Caki2 (cell line): ENCODE data around the gene SRGAP2C. TPM values are rescaled to one million over a fixed set of nuclear protein-coding genes. Genes with fewer than 3 reads are reported as not detected.
"Not testable (repeated sequence)": the region's sequence is repeated elsewhere in the genome, so short reads cannot be mapped to it uniquely, and the experiment has no call there.

Experiments
- DNase-seq: peaks from one replicate; pipeline ENCODE4 v3.0.0-alpha.2; 2015; ENCODE audit warnings: low read depth
- in situ Hi-C: cut with HindIII; loops from 2 replicates; pipeline ENCODE4 v1.10.0; 2016; ENCODE audit warnings: low sequenced_read_pairs, low pct_unique_long_range_greater_than_20kb, mixed read lengths
- total RNA-seq: library from RNA; depleted of rRNA; stranded (reverse); fragments of >200 nt; shearing (Covaris generic); gene quantifications from 2 replicates; pipeline ENCODE4 v1.2.3, GENCODE V29; 2014; ENCODE audit warnings: low replicate concordance

Gene SRGAP2C
- total RNA-seq, 1 experiment from 2014 or later: 8.6 TPM

DNA sequence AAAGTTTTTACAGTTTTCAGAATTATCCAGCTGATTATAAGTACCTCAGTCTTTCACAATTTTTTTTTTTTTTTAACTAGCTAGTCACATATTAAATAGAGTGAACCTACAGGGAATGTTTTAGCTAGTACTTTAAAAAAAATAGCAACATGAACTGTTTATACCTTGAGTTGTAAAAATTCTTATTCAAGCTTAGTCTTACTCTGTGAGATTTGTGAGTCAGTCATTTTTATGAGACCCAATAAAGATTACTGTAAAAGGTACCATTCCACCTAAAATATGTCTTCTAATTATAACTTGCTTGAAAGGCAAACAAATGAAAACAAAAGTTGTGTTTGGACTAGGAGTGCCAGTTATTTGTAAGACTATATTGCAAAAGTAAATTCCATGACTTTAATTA is 6.6 kb upstream of the SRGAP2C start:
- DNase-seq, in situ Hi-C loops: not testable (repeated sequence)

DNA sequence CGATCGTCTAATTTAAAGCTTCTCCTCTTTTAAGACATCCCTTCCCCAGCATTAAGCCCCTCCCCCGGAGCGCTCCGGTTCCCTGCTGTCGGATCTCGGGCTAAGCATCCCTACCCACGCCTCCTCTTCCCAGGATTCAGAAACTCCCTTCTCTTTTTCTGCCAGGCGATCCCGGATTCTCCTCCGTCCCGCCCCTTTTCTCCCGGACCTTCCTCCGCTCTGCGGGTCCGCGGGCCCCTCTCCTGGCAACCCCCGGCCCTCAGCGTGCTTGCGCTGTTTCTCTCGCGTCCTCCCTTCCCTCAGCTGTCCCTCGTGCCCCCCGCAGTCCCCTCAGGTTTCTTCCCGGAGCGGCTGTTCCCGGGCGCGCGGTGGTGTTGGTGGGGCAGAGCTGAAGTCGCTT is 908 bp upstream of the SRGAP2C start:
- in situ Hi-C loops: not testable (repeated sequence)

DNA sequence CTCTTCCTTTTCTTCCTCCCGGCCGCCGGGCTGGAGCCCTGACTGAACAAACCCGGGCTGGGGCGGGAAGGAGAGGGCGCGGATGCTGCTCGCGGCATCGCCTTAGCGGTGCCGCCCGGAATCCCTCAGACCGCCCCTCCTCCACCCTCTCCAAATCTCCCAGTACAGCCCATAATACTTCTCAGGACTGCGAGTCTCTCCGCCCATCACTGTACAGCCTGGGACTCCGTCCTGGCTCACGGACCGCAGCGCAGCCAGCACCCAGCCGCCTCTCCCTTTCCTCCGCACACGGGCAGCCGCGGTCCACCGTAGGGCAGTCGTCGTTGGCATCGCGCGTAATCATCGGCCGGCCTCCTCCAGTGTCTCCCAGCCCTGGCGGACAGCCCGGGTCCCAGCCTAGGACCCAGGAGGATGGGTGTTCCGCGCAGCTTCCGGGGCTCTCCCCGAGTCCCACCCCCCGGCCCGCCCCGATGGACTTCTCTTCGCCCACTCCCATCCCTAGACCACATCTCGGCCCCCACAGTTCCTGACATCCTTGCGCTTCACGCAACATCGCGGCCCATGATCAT is 449 bp downstream of the SRGAP2C start:
- in situ Hi-C loops: not testable (repeated sequence)

More for the DNA sequence above, 908 bp upstream of the SRGAP2C start:
- peak; percentile 23 for DNase-seq

DNA sequence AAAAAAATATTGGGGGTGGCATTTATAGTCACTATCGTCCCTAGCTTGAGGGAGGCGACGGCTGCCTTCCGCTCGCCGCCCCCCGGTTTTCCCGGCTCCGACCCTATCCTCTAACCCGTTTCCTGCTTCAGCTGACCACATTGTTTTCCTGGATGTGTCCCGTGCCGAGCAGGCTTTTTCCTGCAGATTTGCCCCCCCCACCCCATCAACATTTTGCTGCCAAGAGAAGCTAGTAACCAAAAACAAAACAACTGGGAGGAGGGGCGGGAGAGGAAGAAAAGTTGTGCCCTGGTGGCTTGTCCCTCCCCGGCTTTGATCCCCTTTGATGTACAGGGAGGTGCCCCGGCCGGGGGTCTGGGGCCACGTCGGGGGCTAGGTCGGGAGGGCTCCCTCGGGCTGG is 1.4 kb downstream of the SRGAP2C start:
- DNase-seq, in situ Hi-C loops: not testable (repeated sequence)

More for the DNA sequence above, 449 bp downstream of the SRGAP2C start:
- not testable (repeated sequence) for DNase-seq

DNA sequence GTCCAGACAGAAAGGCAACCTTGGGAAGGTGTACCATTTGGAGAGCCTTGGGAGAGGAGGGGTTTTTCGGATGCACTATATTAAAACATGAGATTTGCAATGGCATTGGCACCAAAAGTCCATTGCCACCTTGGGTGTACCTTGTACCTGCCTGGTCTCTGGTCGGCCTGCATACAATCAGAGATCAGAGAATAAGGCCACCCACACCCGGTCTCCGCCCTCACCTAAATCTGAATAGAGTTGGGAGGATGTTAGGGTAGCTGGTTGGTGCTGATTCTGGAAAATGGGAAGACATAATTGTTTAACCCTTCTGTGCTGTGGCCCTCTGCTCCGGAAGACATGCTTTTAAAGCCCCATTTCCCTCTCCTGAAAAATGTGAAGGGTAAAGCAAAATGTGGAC is 3.1 kb downstream of the SRGAP2C start:
- in situ Hi-C loops, DNase-seq: not testable (repeated sequence)

DNA sequence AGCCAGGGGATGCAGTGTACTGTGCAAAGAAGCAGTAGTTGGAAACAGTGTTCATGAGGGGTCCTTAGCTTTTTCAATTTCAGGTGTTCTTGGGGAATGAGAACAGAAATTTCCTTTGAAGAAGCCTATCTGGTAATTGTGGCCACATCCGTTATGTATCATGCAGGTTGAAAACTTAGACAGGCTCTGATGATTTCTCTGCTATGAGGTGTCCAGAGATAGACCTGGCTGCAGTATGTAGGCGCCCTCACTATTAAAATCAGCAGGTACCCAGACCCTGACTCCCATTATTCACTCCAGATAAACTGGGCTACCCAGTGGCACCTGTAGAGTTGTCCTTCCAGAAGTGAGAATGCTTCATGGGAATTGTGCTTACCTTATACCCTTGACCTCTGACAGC is 7.7 kb downstream of the SRGAP2C start:
- DNase-seq, in situ Hi-C loops: not testable (repeated sequence)

DNA sequence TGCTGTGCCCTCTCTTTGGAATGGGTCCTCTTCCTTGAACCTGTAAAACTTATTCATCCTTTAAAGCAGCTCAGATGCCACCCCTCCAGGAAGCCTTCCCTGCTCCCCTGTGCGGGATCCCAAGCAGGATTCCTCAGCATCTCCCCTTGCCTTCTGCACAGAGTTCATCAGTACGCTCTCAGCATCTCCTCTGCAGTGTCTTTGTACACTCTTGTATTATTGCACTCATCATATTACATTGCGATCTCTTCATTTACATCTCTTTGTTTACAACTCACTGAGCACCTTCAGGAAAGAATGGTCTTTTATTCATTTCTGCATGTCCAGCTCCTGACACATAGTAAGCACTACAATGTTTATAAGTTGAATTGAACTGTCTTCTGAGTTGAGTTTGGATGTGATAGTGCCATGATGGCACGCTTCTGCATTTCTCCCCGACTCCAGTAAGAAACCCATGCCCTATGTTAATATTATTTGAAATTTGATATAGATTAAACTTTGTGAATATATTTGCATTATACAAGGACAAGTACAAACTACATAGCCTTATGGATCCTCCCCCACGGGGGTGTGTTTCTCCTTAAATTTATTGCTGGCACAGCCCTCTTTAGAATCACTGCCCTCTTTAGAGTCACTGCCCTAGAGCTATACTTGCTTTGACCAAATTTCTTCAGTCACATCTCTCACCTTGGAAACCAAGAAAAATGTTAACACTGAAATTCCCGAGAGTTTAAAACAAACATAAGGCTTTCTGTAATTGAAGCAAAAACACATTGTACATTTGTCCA is 12.5 kb downstream of the SRGAP2C start:
- DNase-seq, in situ Hi-C loops: not testable (repeated sequence)

DNA sequence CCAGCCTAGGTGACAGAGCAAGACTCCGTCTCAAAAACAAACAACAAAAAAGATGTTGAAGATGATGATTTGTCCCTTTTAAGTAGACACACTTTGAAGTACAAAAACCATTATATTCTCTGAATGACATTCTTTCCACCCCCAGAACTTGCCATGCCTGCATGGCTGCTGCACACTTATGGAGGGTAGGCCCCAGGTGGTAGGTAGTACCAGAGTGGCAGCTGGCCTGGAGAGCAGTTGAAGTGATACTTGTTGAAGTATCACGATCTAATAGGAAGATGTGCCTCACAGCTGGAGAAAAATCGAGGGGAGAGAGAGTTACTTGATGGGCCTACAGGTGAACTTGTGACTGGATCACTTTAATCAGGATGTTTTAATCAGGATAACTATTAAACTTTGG is 15.0 kb downstream of the SRGAP2C start:
- in situ Hi-C loops, DNase-seq: not testable (repeated sequence)

DNA sequence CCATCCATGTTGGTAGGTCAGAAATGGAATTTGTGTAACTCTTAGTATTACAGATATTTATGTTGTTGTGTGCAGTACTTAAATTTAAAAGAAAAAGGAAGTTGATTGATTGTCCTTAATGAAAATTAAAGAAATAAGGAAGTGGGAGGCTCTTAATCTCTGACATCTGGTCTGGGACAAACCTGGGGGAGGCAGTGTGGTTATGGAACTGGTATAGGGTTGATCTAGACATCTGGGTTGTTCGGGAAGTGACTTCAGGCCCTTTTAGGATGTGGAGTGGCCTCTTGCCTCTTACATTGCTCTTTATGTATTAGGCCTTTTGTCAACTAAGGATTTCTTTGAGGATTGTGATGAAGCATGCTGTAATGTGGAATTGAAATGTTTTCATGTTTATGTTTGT is 15.5 kb downstream of the SRGAP2C start:
- in situ Hi-C loops, DNase-seq: not testable (repeated sequence)

DNA sequence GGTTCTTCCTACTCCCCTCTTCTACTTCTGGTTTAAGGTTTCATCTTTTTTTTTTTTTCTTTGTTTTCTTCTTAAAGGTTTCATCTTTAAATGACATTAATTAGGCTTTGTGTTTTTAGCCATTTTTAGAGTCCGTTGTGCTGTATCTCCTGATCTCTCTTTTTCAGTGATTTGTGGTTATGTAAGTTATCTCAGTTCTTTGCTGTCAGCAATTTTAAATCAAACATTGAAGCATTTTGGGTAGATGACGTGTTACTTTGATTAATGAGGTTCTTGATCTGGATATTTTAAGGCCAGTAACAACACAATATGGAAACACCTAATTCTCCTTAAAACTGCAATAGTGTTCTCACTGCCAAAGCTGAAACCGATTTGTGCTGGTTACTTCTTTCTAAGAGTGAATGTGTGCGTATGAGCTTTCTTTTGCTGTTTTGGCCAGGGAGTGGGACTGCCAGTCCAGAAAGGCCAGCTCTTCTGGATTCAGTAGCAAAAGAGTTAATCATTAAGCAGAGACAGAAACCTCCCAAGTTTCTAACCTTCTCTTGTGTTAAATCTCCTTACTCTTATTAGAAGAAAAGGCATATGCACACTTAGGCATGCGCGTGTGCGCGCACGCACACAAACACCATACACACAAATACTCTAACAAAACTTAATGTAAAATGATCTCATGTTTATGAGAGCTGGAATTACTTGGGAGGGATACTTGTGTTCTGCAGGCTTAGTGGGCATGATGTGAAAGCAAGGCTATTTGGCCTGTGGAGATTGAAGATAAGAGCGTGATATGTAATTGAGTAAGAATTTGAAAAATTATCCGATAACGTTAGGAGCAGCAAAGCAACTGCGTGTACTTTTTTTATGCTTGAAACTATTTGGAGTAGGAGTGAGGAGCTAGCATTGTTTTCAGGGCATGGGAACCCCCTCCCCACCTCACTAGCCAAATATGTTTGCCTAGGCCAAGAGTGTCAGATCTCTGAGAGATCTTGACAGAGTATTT is 16.5 kb downstream of the SRGAP2C start:
- not testable (repeated sequence) for DNase-seq

DNA sequence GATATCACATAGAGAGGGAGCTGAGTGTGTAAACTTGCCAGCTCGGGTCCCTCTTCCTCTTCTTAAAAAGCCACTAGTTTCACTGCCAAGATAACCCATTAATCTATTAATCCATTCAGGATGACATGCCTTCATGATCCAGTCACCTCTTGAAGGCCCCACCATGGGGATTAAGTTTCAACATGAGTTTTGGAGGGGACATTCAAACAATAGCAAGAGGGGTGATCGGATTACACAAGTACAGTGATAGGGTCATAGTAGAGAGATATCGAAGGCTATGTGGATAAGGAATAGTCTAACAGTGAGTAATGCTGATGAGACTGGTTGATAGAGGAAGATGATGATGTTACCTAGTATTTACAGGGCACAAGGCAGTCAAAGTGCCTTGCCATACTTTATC is 18.2 kb downstream of the SRGAP2C start:
- DNase-seq, in situ Hi-C loops: not testable (repeated sequence)

More for the DNA sequence above, 16.5 kb downstream of the SRGAP2C start:
- in situ Hi-C loops: not testable (repeated sequence)

DNA sequence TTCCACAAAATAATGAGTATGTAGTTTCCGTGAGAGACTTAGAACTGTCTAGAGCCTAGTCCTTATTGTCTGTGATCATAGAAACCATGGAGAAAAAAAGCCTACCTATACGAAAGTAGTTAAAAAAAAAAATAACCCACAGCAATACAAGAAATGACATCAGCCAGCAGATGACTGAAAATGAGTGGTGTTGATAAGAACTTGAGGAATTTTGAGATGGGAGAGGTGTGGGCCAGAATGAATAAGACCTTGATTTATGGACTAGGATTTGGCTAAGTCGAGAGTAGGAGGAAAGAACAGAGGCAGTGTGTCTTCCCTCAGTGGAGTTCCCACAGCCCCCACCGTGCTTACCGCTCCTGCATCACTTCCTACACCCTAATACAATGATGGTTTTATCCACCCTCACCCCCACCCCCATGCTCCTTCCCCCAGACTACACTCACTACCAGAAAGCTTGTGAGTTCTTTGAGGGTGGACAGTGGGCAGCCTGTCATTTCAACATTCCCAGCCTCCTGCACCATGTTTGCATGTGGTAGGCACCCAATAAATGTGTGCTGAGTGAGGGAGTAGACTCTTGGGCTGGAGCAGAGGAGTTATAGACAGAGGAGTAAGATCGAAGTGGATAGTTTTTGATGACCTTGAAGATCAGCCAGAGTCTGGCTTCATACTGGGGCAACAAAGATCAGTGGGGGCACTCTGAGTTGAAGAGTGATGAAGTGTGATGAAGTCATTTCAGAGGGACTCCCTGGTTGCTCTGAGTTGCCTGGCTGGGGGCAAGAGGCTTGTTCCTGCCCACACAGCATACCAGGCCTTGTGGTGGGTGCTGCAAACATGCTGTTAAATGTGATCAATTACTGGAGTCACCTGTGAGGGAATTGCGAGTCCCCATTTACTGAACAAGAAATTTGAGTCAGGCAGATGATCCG is 21.3 kb downstream of the SRGAP2C start:
- DNase-seq, in situ Hi-C loops: not testable (repeated sequence)

DNA sequence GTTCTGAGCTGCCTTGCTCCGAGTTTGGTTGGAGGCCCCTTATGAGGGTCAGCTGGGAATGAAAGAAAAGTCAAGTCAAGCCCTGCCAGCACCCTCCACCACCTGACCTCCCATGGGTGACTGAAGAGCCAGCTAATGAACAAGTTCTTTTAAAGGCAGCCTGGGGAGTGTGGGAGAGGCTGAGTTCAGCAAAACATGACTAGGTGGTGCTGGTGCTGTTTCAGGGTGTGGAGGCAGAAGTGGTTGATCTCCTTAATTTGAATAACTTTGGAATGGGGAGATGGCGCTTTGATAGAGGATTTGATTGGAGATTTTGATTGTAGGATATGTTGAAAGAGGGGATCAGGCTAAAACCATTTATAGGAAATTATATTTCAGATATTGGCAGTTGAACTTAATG is 22.6 kb downstream of the SRGAP2C start:
- DNase-seq, in situ Hi-C loops: not testable (repeated sequence)

DNA sequence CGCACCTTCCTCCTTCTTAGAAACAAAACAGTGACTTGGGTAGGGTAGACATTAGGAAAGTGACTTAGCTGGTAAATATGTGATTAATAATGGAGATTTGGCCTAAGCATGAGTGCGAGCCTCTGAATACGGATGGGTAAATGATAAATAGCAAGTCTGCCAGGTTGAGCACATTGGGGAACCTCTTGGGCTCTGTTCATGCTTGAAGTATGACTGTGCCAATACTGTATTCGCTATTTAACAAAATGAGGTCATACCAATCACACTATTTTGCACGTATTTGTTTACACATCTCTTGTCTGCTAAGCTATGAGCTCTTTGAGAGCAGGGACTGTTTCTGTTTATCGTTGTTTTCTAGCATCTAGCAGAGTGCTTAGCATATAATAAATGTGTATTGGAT is 23.6 kb downstream of the SRGAP2C start:
- in situ Hi-C loops, DNase-seq: not testable (repeated sequence)

DNA sequence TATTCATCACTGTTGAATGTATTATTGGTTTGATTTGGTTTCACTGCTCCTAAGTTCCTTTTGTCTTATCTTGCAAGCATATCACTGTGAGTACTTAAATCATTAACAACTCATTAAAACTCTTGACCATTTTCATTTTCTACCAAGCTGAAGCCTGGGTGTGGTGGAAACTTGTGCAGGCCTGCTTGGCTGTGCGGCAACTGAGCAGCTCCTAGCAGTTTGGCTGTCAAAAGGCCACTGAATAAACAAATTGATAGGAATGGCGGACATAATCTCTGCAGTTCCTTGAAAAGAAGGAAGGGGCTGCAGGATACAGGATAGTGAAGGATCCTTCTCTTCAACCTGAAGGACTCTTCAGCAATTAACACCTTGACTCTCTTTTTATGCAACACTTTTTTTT is 26.0 kb downstream of the SRGAP2C start:
- DNase-seq, in situ Hi-C loops: not testable (repeated sequence)

DNA sequence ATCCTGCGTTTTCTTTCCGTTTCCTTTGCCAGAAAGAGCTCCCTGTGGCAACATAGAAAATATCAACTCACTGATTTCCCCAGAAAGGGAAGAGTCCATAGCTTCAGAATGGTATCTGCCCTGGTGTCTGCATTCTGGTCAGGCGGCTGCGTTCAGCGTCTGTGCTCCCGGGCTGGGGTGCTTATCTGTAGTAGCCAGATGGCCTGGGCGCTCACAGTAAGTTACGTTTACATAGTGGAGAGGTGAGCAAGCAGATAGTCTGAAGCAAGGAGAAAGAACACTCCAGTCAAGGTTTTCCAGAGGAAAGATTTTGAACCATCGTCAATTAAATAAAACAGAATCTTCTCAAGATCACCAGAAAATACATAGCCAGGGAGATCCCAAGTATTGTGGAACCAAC is 28.7 kb downstream of the SRGAP2C start:
- DNase-seq, in situ Hi-C loops: not testable (repeated sequence)

DNA sequence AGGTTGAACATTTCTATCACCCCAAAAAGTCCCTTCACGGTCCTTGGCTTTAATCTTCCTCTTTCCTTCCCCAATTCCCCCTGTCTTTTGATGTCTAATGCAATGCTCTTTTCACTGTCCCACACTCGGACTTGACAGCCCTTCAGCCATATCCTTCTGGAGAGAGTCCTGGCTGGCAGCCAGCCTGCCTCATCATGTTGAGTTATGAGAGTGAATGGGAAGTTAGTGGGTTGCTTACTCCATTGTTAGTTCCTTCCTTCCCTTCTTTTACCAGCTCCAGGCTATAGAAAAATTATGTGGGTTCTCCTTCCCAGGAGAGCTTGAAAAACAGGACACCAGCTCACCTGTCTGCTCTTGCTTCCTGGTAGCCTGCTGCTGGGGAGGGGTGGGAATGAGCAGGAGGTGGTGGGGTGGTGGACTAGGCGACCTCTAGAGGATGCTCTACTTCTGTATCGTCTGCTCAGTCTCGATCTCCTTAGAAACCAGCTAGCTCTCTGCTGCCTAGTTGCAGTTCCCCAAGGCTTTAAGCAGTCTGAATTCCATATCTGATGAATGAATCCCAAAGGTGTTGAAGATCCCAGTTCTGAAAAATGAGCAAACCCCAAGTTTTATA is 29.9 kb downstream of the SRGAP2C start:
- in situ Hi-C loops, DNase-seq: not testable (repeated sequence)
